ENCODE data around the gene ABCA4. TPM values are rescaled to one million over a fixed set of nuclear protein-coding genes. Genes with fewer than 3 reads are reported as not detected.

The ABCA4 gene
- total and polyA plus RNA-seq, 7 donors: 0.14 to 1.1 (median 0.16) TPM; not detected in 2

DNA sequence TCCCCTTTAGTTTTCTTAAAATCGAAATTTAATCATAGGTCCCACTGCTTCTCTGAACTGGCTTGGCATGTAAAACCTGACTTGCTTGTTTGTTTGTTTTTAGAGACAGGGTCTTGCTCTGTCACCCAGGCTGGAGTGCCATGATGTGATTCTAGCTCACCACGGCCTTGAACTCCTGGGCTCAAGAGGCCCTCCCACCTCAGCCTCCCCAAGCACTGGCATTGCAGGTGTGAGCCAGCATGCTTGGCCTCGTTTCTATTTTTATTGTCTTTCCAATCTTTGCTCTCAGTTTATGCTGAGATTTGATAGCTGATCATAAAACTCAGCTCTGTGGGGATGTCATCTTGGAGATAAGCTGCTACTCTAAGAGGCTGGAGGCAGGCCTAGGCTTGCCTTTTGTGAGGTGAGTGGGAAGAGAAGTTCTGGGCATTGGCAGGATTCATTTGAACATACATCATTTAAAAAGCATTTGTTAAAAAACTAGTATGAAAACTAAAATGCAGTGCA lies 160.3 kb downstream of the ABCA4 start:
- no peak for TF ChIP-seq POLR2A (IDR thresholded peaks at IDR 0.05)
- no peak for TF ChIP-seq EP300 (IDR thresholded peaks at IDR 0.05)
- no peak for TF ChIP-seq POLR2AphosphoS5 (IDR thresholded peaks at IDR 0.05)
- TF ChIP-seq CTCF (IDR thresholded peaks at IDR 0.05): no peak
- no peak for DNase-seq
- intact Hi-C loops (cut with DNase I): no loop called here
- H3K4me1 ChIP-seq: no peaks in the 10 kb centered on the region
- H3K9me3 ChIP-seq: peaks cover 0 to 4% (median 0%) of the 10 kb centered on the region in 4 donors
- WGBS, 2 donors: 9 to 51% methylated on average over 3 of the region's 3 CpGs
- H3K27me3 ChIP-seq: no peaks in the 10 kb centered on the region
- no peak overlapping the region for H3K4me3 ChIP-seq
- no peaks in the 10 kb centered on the region for H3K36me3 ChIP-seq
- no peak overlapping the region for H3K27ac ChIP-seq

DNA sequence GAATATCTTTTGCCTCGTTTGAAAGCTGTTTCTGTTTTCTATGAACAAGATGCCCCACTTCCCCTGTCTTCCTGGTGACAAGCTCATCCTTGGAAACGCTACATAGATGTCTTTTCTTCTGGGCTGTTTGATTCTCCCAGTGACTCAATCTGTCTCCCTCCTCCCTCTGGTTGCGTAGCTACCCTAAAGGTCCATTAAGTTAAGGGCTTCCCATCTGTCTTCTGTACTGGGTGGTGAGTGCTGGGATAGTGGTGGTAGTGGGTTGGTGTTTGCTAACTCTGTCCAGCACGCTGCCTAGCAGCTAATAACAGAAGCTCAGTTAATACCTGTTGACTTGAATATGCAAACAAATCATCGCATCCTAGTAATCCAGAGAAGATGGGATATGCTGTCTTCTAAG lies 161.5 kb downstream of the ABCA4 start:
- no peak overlapping the region for H3K4me3 ChIP-seq
- TF ChIP-seq EP300 (IDR thresholded peaks at IDR 0.05) (no peak), CTCF (IDR thresholded peaks at IDR 0.05) (no peak), POLR2A (IDR thresholded peaks at IDR 0.05) (no peak), POLR2AphosphoS5 (IDR thresholded peaks at IDR 0.05) (no peak)
- no peaks in the 10 kb centered on the region for H3K4me1 ChIP-seq
- H3K9me3 ChIP-seq: peaks cover 0 to 7% (median 0%) of the 10 kb centered on the region in 4 donors
- no peaks in the 10 kb centered on the region for H3K27me3 ChIP-seq
- intact Hi-C loops (cut with DNase I): no loop called here
- no peaks in the 10 kb centered on the region for H3K36me3 ChIP-seq
- no peak for DNase-seq
- 77 to 88% methylated on average over 5 of the region's 5 CpGs for WGBS, 2 donors
- no peak overlapping the region for H3K27ac ChIP-seq

DNA sequence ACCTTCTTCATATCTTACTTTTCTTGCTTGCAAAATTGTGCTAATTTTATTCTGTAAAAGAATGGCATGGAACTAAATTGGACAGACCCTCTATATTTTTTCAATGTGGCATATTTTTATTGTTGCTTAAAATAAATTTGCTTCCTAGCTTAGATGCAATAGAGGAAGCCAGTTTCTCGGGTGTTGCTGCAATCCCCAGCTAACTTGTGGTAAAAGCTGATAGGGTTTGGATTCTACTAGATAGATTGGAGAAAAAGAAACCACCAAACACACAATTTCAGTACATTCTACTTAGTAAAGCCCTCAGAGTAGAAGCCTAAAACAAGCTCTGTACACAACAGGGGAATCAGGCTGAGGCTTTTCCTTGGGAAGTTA lies 162.2 kb downstream of the ABCA4 start:
- Histone ChIP-seq H3K4me1 (no peaks in the 10 kb centered on the region), H3K9me3 (peaks cover 0 to 7% (median 0%) of the 10 kb centered on the region in 4 donors), H3K4me3 (no peak overlapping the region), H3K36me3 (no peaks in the 10 kb centered on the region), H3K27ac (no peak overlapping the region), H3K27me3 (no peaks in the 10 kb centered on the region)
- no peak for DNase-seq
- intact Hi-C loops (cut with DNase I): no loop called here
- WGBS, 2 donors: 49 to 64% methylated on average over 1 of the region's 1 CpG
- TF ChIP-seq CTCF (IDR thresholded peaks at IDR 0.05) (no peak), EP300 (IDR thresholded peaks at IDR 0.05) (no peak), POLR2A (IDR thresholded peaks at IDR 0.05) (no peak), POLR2AphosphoS5 (IDR thresholded peaks at IDR 0.05) (no peak)

GRCh38 chr1:93958032-93958725 lies 162.8 kb downstream of the ABCA4 start:
- Histone ChIP-seq H3K27ac (no peak overlapping the region), H3K36me3 (no peaks in the 10 kb centered on the region), H3K4me3 (no peak overlapping the region), H3K4me1 (no peaks in the 10 kb centered on the region), H3K9me3 (peaks cover 0 to 7% (median 0%) of the 10 kb centered on the region in 4 donors), H3K27me3 (no peaks in the 10 kb centered on the region)
- 78 to 85% methylated on average over 1 of the region's 1 CpG for WGBS, 2 donors
- TF ChIP-seq POLR2AphosphoS5 (IDR thresholded peaks at IDR 0.05) (no peak), POLR2A (IDR thresholded peaks at IDR 0.05) (no peak), EP300 (IDR thresholded peaks at IDR 0.05) (no peak), CTCF (IDR thresholded peaks at IDR 0.05) (no peak)
- no peak for DNase-seq
- intact Hi-C loops (cut with DNase I): no loop called here
